MM.1S (cell line): ENCODE data around the gene CAPN6.

Experiments
- CTCF ChIP-seq: fragments of 300-600 bp; sonication (generic); IDR thresholded peaks from 2 replicates; pipeline ENCODE4 v1.5.1; 2016; ENCODE audit warnings: antibody characterized with exemption, low read length, mixed read lengths
- EZH2phosphoT487 ChIP-seq: fragments of 300-600 bp; sonication (generic); IDR thresholded peaks from 2 replicates; pipeline ENCODE4 v1.6.1; 2018; ENCODE audit warnings: antibody characterized with exemption, low read length

DNA sequence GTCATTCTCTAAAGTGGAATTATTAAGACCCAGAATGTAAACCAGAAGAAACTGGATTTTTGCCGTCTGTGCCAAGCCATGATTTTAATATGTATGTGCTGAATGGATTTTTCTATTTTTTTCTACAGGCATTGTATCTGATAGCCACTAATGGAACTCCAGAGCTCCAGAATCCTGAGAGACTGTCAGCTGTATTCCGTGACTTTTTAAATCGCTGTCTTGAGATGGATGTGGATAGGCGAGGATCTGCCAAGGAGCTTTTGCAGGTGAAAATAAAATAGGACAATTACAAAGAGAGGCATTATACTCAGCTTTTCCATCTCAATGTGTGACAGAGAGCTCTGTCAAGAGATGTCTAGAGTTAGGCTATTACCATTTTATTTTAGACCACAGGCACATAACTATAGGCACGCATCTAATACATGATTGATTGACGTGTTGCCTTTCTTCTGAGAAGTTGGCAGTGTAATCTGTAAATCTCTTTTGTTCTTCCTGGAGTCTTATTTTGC, 53.9 kb downstream of the CAPN6 start:
- TF ChIP-seq CTCF: no peak
- no peak for TF ChIP-seq EZH2phosphoT487
